RPMI7951 (cell line): ENCODE measurements around the gene UBN2. TPM values are rescaled to one million over a fixed set of nuclear protein-coding genes. Genes with fewer than 3 reads are reported as not detected.
A peak's percentile ranks its signal among the peaks of the same experiment; 100 is the strongest.

Source experiments
- DNase-seq: peaks from one replicate; pipeline ENCODE4 v3.0.0-alpha.2; 2012; ENCODE audit warnings: low read depth
- total RNA-seq: library from RNA; depleted of rRNA; stranded (reverse); fragments of >200 nt; shearing (Covaris generic); gene quantifications from 2 replicates; pipeline ENCODE4 v1.2.3, GENCODE V29; 2014

UBN2 gene
- total RNA-seq, 1 experiment from 2014 or later, result 3.6 TPM

- peak; percentile 39 for DNase-seq
These were observed 708 bp downstream of the UBN2 start for GRCh38 chr7:139231513-139232376.

GRCh38 chr7:139232377-139232717, 1.3 kb downstream of the UBN2 start:
- no peak for DNase-seq

- peak; percentile 37 for DNase-seq
These were observed 1.9 kb downstream of the UBN2 start for GRCh38 chr7:139232904-139233303.

DNA sequence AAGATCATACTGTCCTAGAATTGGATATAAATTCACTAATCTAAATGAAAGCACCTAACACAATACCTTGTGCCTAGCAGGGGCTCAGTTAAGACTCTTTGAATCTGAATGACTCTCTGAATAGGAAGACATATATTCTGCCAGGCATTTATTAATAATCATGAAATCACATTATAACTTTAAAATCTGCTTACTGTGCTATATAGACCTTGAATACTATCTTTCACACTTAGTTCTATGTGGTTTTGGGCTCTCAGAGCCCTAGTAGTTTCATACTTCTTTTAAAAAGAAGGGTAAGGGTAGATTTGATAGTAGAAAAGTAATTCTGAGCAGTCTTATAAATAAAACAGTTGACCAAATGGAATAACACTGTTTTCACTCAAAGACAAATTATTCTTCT, 10.2 kb downstream of the UBN2 start:
- no peak for DNase-seq

DNA sequence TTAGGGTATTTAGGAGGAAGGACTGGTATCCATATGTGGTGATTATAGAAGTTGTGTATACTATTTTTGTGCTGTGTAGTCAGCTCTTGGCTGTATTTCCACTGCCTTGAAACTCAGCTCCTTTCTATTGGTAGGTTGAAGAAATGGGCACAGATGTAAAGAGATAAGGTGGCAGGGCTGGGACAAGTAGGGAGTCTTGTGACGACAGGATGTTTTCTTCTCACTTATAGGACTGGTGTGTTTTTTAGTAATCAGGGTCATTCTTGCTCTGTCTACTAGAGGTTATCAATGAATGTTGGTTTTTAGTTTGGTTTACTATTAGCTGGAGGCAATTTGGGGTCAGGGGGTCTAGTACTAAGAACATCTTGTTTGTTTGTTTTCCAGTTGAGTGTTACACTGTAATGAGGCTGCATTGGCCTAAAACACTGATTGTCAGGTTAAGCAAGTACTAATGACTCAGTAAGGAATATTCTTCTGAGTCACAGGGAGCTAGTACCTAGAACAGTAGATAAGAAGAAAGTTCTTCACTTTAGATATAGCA, 11.8 kb downstream of the UBN2 start:
- peak; percentile 16 for DNase-seq

DNA sequence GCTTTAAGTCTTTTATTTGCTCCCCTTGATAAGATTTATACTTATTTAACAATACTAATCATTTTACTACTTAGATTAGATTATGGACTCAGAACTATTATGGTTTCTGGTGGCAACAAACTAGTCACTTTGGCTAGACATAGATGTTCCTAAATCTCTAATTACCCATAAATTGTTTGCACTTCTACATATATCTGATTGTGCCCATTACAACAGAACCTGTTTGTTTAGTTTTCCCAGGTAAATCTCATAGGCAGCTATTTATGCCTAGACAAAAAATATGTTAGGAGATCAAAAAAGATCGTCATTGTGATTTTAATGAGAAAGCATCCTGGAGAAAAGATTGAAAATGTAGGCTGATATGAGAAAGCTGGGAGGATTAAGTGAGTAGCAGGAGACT, 14.4 kb downstream of the UBN2 start:
- no peak for DNase-seq

DNA sequence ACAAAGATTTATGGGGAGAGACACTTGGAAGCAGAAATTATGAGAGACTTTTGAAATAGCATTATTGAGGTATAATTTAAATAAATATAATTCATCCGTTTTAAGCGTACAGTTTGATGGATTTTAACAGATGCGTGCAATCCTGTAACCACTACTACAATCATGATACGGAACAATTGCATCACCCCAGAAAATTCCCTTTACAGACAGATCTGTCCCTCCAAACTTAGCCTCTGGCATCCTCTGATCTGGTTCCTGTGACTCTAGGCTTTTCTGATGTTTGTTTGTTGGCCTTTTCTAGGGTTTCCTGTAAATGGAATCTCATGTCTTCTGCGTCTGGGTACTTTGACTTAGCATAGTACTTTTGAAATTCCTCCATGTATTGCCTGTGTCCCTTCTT, 15.5 kb downstream of the UBN2 start:
- DNase-seq, result no peak

GRCh38 chr7:139246905-139247304, 15.9 kb downstream of the UBN2 start:
- peak; percentile 52 for DNase-seq

GRCh38 chr7:139249179-139249810, 18.3 kb downstream of the UBN2 start:
- DNase-seq, result no peak

DNA sequence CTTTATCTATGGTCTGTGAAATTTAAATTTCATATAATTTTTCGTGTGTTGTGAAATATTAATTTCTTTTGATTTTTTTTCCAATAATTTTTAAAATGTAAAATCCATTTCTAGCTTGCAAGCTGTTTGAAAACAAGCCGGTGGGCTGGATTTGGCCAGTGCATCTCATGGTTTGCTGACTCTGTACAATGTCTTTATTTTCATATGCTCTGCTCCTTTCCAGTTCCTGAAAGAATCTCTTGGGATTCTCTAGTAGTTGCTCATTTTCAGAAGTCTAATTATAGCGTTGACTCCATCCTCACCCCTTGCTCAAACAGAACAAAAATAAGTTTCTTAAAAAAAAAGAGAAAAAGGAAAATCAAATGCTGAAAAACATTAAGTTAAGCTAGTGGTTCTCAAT, 21.4 kb downstream of the UBN2 start:
- no peak for DNase-seq

DNA sequence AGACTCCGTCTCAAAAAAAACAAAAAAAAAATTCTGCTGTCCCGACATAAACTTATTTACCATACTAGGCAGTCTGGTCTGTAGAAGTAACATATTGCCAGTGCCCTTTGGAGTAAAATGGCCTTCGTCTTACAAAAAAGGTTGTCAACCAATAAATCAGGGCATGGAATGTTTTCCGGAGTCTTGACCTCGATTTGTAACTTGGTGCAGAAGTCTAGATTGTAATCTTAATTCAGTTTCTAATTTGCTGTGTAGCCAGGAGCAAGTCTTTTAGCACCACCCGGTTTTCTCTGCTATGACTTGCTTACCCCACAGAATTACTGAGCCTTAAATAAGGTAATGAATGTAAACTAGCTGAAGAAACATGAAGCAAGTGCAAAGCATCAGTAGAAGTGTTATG, 23.2 kb downstream of the UBN2 start:
- no peak for DNase-seq

GRCh38 chr7:139254728-139255127, 23.7 kb downstream of the UBN2 start:
- no peak for DNase-seq

- DNase-seq, result no peak
These were observed 24.3 kb downstream of the UBN2 start for GRCh38 chr7:139255290-139255689.

- DNase-seq, result no peak
These were observed 28.1 kb downstream of the UBN2 start for GRCh38 chr7:139259142-139259541.

DNA sequence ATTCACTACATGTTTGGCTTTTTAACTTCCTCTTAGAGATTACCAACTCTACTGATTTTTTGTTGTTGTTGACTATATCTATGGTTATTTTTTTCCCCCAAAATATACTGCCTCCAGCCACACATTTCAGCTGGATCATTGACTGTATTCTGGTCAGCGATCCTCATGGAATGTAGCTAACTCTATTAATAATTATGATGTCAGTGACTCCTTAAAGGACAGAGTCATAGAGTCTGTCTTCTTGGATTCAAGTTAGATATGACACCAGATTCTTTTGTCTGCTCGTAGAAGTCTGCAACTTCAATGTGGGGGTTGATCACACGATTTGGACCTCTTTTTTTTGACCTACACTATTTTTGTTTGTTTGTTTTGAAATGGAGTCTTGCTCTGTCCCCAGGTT, 33.2 kb downstream of the UBN2 start:
- DNase-seq, result no peak

DNA sequence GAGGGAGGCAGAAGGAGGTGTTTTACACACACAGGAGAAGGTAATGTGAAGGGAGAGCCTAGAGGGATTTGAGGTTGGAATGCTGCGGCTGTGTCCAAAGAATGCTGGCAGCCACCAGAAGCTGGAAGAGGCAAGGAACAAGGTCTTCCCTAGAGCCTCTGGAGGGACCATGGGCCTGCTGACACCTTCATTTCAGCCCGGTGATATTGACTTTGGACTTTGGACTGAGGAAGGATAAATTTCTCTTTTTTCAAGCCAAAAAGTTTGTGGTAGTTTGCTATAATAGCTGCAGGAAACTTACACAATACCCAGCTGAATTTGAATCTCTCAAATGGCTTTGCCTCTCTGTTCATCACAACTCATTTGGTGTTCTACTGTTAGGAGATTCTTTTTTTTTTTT, 34.6 kb downstream of the UBN2 start:
- DNase-seq, result no peak

GRCh38 chr7:139271718-139272628, 40.9 kb downstream of the UBN2 start:
- DNase-seq, result no peak

GRCh38 chr7:139284252-139284896, 53.3 kb downstream of the UBN2 start:
- no peak for DNase-seq

GRCh38 chr7:139286144-139286543, 55.1 kb downstream of the UBN2 start:
- DNase-seq, result no peak

DNA sequence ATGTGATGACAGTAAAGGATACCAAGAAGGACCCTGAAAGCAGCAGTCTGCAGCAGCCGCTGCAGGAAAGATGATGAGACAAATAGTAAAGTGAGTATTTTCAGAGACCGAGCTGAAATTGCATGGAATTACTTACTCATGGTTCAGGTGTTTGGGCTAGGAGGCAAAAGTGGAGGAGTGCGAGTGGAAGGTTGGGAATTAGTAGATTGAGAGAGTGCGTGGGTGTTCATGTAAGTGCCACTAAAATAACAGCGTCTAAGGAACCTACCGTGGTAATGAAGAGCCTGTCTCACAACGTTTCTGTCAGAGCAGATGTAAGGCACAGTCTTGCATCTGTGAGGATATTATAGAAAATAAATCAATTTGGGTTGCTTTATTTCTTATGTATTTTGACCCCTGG, 61.8 kb downstream of the UBN2 start:
- no peak for DNase-seq

GRCh38 chr7:139293534-139293933, 62.5 kb downstream of the UBN2 start:
- no peak for DNase-seq

DNA sequence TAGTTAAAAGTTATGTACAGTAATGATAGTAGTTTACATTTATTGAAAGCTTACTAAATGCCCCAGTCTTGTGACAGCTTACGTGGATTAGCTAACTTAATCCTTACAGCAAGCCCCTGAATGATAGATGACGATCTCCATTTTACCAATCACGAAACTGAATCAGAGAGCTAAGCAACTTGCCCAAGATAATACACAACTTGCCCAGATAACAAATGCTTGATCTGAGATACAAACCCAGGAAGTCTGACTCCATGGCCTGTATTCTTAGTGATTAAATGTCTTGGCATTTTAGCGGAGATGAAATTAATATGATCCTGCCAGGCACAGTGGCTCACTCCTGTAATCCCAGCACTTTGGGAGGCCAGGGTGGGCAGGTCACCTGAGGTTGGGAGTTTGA, 63.2 kb downstream of the UBN2 start:
- no peak for DNase-seq
